ENCODE data around the gene BTBD10. TPM values are rescaled to one million over a fixed set of nuclear protein-coding genes. Genes with fewer than 3 reads are reported as not detected.

BTBD10 gene
- 10 to 100 TPM; 21.3 to 22.4 TPM for total RNA-seq

GRCh38 chr11:13462901-13463778 lies at the start of gene BTBD10:
Gene BTBD10, minus strand, starts transcription at chr11:13463222. Its CDS starts 18,098 bp downstream, at chr11:13445124.

GRCh38 chr11:13495929-13496328 lies 32.9 kb upstream of the BTBD10 start, which contains the start of gene PTH:
Gene PTH, minus strand, starts transcription at chr11:13495997. Its CDS starts 3,142 bp downstream, at chr11:13492855.

Other genes with a start within 250 kb of the BTBD10 start
- gene BMAL1, start 185.4 kb downstream of the BTBD10 start, total RNA-seq: 10 to 100 TPM; 29.4 to 30.4 TPM
- gene PTH, start 32.8 kb upstream of the BTBD10 start, total RNA-seq: not detected
- gene FAR1, start 205.4 kb upstream of the BTBD10 start, total RNA-seq: 10 to 100 TPM; 41.9 to 43.0 TPM